ENCODE results near the gene STBD1.
"Not testable (repeated sequence)": the region's sequence is repeated elsewhere in the genome, so short reads cannot be mapped to it uniquely, and the experiment has no call there.

STBD1 gene

DNA sequence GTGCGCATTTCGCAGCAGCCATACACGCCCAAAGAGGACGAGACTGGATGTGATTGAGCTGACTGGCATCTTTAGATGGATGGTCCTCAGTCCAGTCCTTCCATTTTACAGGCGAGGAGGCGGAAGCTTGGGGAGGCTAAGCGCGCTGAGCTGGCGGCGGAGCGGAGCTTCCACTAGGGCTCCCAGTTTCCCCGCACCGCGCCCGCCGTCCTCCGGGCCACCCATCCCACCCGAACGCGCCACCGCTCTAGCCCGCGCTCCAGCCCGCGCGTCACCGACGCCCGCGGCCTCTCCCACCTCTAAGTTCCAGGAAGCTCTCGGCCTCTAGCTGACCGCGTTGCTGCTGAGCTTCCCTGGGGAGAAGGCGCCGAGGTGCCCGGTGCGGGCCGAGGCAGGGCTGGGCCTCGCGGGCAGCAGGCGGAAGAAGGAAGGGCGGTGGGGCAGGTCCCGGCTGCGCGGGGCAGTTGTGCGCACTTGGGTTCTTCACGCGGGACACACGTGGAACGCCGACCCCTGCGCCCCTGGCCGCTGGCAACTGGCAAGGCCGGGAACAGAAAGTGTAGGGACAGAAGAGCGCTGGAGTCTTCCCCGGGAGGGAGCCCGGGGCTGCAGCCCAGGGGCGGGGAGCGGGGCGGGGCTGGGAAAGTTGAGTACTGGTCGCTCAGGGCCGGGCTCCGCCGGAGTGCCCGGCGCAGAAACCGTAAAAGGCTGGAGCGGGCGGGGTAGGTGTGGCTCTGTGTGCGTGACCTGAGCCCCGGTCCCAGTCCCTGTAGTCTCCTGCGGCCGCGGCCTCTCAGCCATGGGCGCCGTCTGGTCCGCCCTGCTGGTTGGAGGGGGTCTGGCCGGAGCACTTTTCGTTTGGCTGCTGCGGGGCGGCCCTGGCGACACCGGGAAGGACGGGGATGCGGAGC, at the start of gene STBD1:
TSS of gene STBD1 (plus strand) at position 763 of the 911 bp plus-strand sequence. CDS start at position 800, 37 bp downstream.
- peak; percentile 48 to 55 for DNase-seq

GRCh38 chr4:76256968-76257367, 49.6 kb upstream of the STBD1 start:
- no peak for DNase-seq

DNA sequence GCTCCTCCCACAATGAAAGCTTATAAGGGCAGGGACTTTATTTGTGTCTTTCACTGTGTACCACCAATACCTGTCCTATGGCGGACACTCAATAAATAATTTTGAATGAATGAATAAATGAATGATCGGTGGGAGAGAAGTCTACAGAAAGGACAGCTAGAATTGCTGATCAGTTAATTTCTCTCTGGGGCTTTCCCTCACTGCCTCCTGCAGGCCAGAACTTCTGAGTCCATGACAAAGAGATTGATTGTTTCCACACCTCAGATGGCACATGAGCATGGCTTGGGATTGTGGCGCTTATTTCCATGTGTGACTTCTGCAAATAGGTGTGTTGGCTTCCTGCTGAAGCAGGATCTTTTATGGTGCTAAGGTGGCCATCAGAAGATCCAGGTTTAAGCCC, 48.7 kb upstream of the STBD1 start:
- DNase-seq: no peak

DNA sequence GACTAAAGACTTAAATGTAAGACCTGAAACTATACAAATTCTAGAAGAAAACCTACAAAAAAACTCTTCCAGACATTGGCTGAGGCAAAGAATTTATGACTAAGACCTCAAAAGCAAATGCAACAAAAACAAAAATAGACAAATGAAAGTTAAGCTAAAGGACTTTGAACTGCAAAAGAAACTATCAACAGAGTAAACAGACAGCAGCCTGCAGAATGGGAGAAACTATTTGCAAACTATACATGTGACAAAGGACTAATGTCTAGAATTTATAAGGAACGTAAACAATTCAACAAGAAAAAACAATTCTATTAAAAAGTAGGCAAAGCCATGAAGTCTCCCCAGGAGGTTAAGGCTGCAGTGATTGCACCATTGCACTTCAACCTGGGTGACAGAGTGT, 46.0 kb upstream of the STBD1 start:
- DNase-seq: no peak

- no peak for DNase-seq
Observed at GRCh38 chr4:76265631-76266218, 40.8 kb upstream of the STBD1 start.

- no peak for DNase-seq
Observed at GRCh38 chr4:76266627-76267026, 39.9 kb upstream of the STBD1 start.

- DNase-seq: no peak
Observed at GRCh38 chr4:76267811-76268210, 38.7 kb upstream of the STBD1 start.

GRCh38 chr4:76270244-76271175, 36.0 kb upstream of the STBD1 start:
- DNase-seq: no peak

DNA sequence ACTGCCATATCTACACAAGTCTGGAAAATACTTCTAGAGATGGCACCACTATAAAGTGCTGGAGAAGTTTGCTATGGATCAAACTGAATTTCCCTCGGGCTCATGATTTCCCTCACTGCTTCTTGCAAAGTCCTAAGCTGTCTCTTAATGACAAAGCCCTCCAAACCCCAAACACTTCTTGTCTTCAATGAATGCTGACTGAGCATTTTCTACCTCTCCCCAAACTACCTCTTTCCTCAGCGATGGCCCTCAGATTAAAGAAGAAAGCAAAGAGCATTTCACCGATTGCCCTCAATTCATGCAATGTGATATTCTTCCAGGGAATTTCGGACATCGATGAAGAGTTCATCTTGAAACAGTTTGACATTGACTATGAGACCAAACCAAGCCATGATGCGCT, 35.3 kb upstream of the STBD1 start:
- no peak for DNase-seq

GRCh38 chr4:76272073-76272472, 34.5 kb upstream of the STBD1 start:
- DNase-seq: no peak

DNA sequence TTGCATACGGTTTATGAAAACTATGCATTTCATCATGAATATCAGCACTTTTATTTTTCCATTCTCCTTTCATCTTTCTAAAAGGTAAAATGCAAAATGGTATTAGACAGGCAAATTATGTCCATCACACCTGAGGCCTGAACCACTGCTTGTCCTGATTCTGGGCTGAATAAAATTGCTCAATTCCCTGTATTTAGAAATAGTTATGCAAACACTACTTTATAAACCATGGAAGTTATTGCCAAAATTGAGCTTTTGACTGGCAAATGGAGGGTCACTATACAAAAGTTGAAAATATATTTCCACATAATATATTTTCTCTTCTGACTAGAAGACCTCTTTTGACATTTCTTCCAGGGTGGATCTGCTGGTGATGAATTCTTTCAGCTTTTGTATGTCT, 34.0 kb upstream of the STBD1 start:
- DNase-seq: no peak

GRCh38 chr4:76272999-76273398, 33.5 kb upstream of the STBD1 start:
- DNase-seq: no peak

DNA sequence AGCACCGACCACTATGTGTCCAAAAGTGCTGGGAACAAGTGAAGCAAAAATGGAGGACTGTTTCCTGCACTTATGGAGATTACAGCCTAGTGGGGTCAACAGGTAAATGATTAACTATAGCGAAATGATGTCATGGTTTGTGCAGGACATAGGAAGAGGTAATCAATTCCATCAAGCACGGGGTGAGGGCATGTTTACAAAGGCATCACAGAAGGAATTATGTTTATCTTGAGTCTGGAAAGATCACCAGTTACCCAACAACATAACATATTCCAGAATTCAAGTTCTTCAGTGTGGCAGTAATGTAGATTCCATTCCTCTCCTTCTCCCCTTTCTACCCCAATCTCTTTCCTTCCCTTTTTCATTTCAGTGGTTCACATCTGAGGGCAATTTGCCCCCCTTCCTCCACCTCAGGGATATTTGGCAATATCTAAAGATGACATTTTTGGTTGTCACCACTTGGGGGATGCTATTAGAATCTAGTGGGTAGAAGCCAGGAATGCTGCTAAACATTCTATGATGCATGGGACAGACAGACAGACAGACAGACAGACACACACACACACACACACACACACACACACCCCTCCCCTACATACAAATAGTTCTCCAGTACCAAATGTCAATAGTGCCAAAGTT, 30.9 kb upstream of the STBD1 start:
- no peak for DNase-seq

DNA sequence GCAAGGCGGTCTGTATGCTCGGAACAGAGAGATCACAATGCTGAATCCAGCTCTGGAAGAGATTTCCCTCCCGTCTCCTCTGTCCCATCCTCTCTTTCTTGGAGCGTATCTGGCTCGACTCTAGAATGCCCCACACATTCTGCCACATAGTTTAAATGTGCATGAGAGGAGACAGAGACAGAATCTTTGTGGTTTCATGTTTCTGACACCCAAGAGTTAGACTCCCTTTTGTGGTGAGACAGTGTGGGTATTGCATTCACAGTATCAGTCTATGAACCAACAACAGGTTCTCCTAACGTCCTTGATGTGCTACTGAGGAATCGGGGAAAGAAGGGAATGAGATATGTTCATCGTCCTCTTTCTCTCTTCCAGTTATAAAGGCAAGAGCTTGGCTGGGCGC, 29.7 kb upstream of the STBD1 start:
- DNase-seq: no peak

GRCh38 chr4:76277667-76278066, 28.9 kb upstream of the STBD1 start:
- no peak for DNase-seq

DNA sequence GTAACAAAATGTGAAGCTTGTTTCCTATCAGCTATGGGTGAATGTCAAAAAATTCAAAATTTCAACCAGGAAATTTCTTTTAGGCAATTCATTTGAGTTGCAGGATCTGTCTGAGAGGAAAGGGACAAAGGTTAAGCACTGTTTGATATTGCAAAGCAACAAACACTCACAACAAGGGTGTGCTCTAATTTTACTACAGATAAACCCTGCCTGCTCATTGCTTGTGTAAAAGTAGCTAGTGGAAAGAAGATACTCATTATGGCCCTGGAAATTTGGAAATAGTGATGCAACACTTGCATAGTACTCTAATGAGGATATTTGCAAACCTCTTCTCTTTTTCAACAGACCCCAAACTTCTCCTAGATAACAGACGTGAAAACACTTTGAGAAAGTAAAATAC, 27.9 kb upstream of the STBD1 start:
- no peak for DNase-seq

DNA sequence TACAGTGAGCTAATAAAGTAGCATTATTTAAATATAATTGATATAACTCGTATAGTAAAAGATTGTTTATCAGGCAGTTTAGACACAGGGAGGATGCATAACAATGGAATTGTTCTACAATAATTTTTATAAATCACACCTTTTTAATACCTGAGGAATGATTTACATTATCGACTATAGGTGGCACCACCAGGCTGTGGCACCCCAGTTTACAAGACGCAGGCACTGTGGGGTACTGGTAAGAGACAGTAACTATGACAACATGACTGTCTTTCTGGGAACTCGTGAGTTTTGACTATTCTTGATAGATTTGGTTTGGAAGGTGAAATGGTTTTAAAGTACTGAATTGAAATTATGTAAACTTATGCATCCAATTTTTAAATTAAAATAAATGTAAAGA, 27.1 kb upstream of the STBD1 start:
- DNase-seq: peak in 1 of 2 experiments; percentile 35

GRCh38 chr4:76280488-76281441, 25.8 kb upstream of the STBD1 start:
- no peak for DNase-seq

DNA sequence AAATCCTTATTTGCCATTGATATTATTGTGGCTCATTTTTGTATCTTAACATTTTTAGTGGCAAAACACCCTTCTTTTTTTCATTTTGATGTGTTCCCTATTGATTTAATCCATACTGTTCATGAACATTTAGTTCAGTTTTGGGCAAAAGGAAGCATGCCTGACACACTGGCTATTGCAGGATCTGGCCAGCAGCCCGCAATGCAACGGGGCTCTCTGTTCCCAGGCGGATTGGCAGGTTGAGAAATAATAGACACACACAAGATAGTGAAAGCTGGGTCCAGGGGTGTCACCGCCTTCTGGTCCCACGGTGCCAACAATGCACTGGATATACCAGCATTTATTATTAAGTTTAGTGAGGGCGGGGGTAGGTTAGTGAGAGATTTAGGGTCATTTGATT, 24.9 kb upstream of the STBD1 start:
- not testable (repeated sequence) for DNase-seq

DNA sequence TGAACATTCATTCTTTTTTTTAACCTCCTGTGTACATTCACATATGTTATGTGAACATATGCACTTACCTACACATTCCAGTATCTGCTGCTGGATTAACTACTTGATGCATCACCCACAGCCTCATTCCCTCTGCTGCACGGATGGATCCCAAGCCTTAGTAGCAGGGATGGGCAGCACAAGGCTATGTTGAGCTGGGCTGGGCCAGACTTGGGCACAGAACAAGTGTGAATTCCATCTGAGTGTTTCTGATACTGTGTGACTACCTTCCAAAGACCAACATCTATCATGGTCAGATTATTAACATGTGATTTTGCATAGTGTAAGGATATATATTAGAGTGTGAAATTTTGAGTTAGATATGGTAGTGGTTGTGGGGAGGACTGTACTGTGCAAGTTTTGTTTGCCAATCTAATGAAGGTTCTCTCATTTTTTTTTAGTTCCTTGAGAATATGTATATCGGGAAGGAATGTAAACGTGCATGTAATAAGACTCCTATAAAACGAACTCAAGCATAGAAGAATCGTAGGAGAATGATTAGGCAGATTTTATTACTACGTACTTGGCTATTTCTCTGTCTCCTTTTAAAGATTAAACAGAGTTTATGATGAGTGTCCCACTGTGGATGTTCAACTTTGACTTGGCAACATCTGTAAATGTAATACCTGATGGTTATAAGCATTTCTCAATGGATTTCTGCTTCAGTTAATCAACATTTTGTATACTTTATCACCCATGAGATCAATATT, 23.4 kb upstream of the STBD1 start:
- DNase-seq: no peak

DNA sequence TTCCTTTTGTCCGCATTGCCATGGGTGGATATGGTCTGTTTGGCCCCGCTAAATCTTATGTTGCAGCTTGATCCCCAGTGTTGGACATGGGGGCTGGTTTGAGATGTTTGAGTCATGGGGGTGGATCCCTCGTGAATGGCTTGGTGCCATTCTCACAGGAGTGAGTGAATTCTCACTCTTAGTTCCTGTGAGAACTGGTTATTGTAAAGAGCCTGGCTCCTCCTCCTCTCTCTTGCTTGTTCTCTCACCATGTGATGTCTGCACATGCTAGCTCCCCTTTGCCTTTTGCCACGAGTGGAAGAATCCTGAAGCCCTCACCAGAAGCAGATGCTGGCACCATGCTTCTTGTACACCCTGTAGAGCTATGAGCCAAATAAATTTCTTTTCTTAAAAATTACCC, 22.6 kb upstream of the STBD1 start:
- DNase-seq: no peak
